HCT116 (cell line): Measurements from ENCODE around the gene NDC80. TPM values are rescaled to one million over a fixed set of nuclear protein-coding genes. Genes with fewer than 3 reads are reported as not detected.

Source experiments
- ATAC-seq: fragments of 200-7000 bp; cut with Tn5 transposase; 2 replicates; pipeline ENCODE4 v1.9.1; 2020; ENCODE audit warnings: mild to moderate bottlenecking, moderate library complexity
- BruUV-seq: library from RNA; stranded (reverse); fragments of 400-500 nt; replicated peaks from 2 replicates; lab custom pipeline; 2021; lab: Mats Ljungman, UMichigan
- CTCF ChIA-PET: fragments of 300-600 bp; sonication (Branson Sonifier 250); formaldehyde crosslinking; loops from one replicate; lab custom pipeline; 2021; ENCODE audit warnings: antibody characterized with exemption; lab: Charles Lee
- POLR2A ChIA-PET: fragments of 300-600, 350-600 bp; sonication (Branson Sonifier 250); formaldehyde crosslinking; loops from one replicate; lab custom pipeline; 2021; ENCODE audit warnings: antibody characterized with exemption; lab: Charles Lee
- RAD21 ChIA-PET, 2 experiments: fragments of 300-600 bp; sonication (Branson Sonifier 250); formaldehyde crosslinking; loops; one replicate each; lab custom pipeline; 2023; ENCODE audit warnings: low total read pairs in 2 of 2; ENCODE audit not compliant: uncharacterized antibody in 2 of 2, unreplicated experiment in 2 of 2, low non-redundant PET in 1 of 2; lab: Charles Lee
- DNase-seq: peaks from one replicate; pipeline ENCODE4 v3.0.0-alpha.2; 2010; ENCODE audit warnings: low read depth, low spot score
- H2AFZ ChIP-seq: fragments of 200-600 bp; shearing (Covaris generic), sonication (generic); 2 replicates; pipeline ENCODE4 v1.6.1; 2017; ENCODE audit warnings: low read depth, mixed run types, mixed read lengths, antibody characterized with exemption, low read length; ENCODE audit not compliant: poor library complexity, severe bottlenecking
- H3K27ac ChIP-seq: 2 replicates; pipeline ENCODE4 v1.5.1; 2012; ENCODE audit warnings: low read depth, low read length
- H3K27me3 ChIP-seq: fragments of 200-600 bp; sonication (generic); 2 replicates; pipeline ENCODE4 v1.6.1; 2016; ENCODE audit warnings: mixed run types, low read length, mixed read lengths; ENCODE audit not compliant: insufficient read depth
- H3K36me3 ChIP-seq, 2 experiments: fragments of 200-500 bp in 1 of 2; fragments of 200-600 bp in 1 of 2; sonication (Bioruptor generic) in 1 of 2; sonication (generic) in 1 of 2; 2 replicates each; pipeline versions ENCODE4 v1.5.1 to v1.6.1; 2014 to 2016; ENCODE audit warnings: low read length in 2 of 2, inconsistent platforms in 1 of 2, mixed read lengths in 1 of 2, mixed run types in 1 of 2; ENCODE audit not compliant: insufficient read depth in 2 of 2, control insufficient read depth in 1 of 2
- H3K4me1 ChIP-seq, 2 experiments: fragments of 200-600 bp in 1 of 2; sonication (generic) in 1 of 2; 2 replicates each; pipeline versions ENCODE4 v1.5.1 to v1.6.1; 2012 to 2017; ENCODE audit warnings: low read length in 2 of 2, inconsistent platforms in 1 of 2, mild to moderate bottlenecking in 1 of 2, mixed read lengths in 1 of 2, mixed run types in 1 of 2, moderate library complexity in 1 of 2; ENCODE audit not compliant: insufficient read depth in 2 of 2, control insufficient read depth in 1 of 2
- H3K4me2 ChIP-seq: fragments of 200-600 bp; sonication (generic); 2 replicates; pipeline ENCODE4 v1.6.1; 2017; ENCODE audit warnings: mixed run types, low read length, mixed read lengths
- H3K4me3 ChIP-seq, 2 experiments: fragments of 200-600 bp in 1 of 2; sonication (generic) in 1 of 2; replicated peaks in 1 of 2; 2 replicates each; pipeline ENCODE4 v1.5.1; 2011 to 2016; ENCODE audit warnings: low read length in 2 of 2, control low read depth in 1 of 2, low read depth in 1 of 2, mild to moderate bottlenecking in 1 of 2, mixed read lengths in 1 of 2, mixed run types in 1 of 2
- H3K79me2 ChIP-seq: fragments of 200-600 bp; sonication (generic); 2 replicates; pipeline ENCODE4 v1.6.1; 2017; ENCODE audit warnings: mild to moderate bottlenecking, mixed run types, low read length, moderate library complexity, mixed read lengths; ENCODE audit not compliant: insufficient read depth
- H3K9ac ChIP-seq: fragments of 200-600 bp; sonication (generic); 2 replicates; pipeline ENCODE4 v1.6.1; 2016; ENCODE audit warnings: low read length, mixed read lengths
- H3K9me2 ChIP-seq: fragments of 200-600 bp; sonication (generic), shearing (Covaris generic); 2 replicates; pipeline ENCODE4 v1.6.1; 2017; ENCODE audit warnings: mixed run types, mild to moderate bottlenecking, moderate library complexity; ENCODE audit not compliant: insufficient read depth
- H3K9me3 ChIP-seq, 2 experiments: fragments of 200-500 bp in 1 of 2; fragments of 200-600 bp in 1 of 2; sonication (Bioruptor generic) in 1 of 2; sonication (generic) in 1 of 2; 2 replicates each; pipeline ENCODE4 v1.6.1; 2014 to 2017; ENCODE audit warnings: low read length in 2 of 2, mixed read lengths in 2 of 2, inconsistent platforms in 1 of 2, low read depth in 1 of 2, mild to moderate bottlenecking in 1 of 2, mixed run types in 1 of 2, moderate library complexity in 1 of 2; ENCODE audit not compliant: control insufficient read depth in 1 of 2, insufficient read depth in 1 of 2
- H4K20me1 ChIP-seq: fragments of 200-600 bp; sonication (generic), shearing (Covaris generic); 2 replicates; pipeline ENCODE4 v1.6.1; 2017; ENCODE audit warnings: mixed run types, mild to moderate bottlenecking, moderate library complexity; ENCODE audit not compliant: insufficient read depth
- CBX3 ChIP-seq: IDR thresholded peaks from 2 replicates; pipeline ENCODE4 v1.6.1; 2012; ENCODE audit warnings: low read depth
- ELF1 ChIP-seq: IDR thresholded peaks from 2 replicates; pipeline ENCODE4 v1.6.1; 2012; ENCODE audit warnings: low read depth, borderline replicate concordance
- EZH2 ChIP-seq: fragments of 200-600 bp; sonication (generic); IDR thresholded peaks from 2 replicates; pipeline ENCODE4 v1.6.1; 2017; ENCODE audit warnings: antibody characterized with exemption, mixed run types
- FOSL1 ChIP-seq: IDR thresholded peaks from 2 replicates; pipeline ENCODE4 v1.6.1; 2012; ENCODE audit warnings: low read depth
- POLR2A ChIP-seq: IDR thresholded peaks from 2 replicates; pipeline ENCODE4 v1.7.0; 2011; ENCODE audit warnings: borderline replicate concordance; ENCODE audit not compliant: insufficient read depth, insufficient read length; ENCODE audit errors: extremely low read depth
- TCF7L2 ChIP-seq: IDR thresholded peaks from 2 replicates; pipeline ENCODE4 v1.7.0; 2011; ENCODE audit warnings: borderline replicate concordance, inconsistent platforms; ENCODE audit not compliant: insufficient read depth, insufficient read length; ENCODE audit errors: extremely low read depth
- ZNF274 ChIP-seq: fragments of 200-500 bp; sonication (Bioruptor generic); IDR thresholded peaks from 2 replicates; pipeline ENCODE4 v1.6.1; 2014; ENCODE audit warnings: mild to moderate bottlenecking, low read depth, low read length, inconsistent platforms
- intact Hi-C: fragments of 100-400 bp; cut with micrococcal nuclease; formaldehyde crosslinking; loops from 2 replicates; pipeline ENCODE4 v1.10.0; 2022
- total RNA-seq: library from RNA; stranded (reverse); gene quantifications from one replicate; pipeline ENCODE4 v1.2.1, GENCODE V29; 2021; ENCODE audit not compliant: unreplicated experiment
- TF ChIP-seq, protein P1 (sequence below): IDR thresholded peaks from 2 replicates; pipeline ENCODE4 v1.6.1; 2012
- TF ChIP-seq, protein P2 (sequence below): IDR thresholded peaks from 2 replicates; pipeline ENCODE4 v1.6.1; 2012

Gene NDC80
- total RNA-seq, 1 experiment from 2014 or later: 46.0 TPM

DNA sequence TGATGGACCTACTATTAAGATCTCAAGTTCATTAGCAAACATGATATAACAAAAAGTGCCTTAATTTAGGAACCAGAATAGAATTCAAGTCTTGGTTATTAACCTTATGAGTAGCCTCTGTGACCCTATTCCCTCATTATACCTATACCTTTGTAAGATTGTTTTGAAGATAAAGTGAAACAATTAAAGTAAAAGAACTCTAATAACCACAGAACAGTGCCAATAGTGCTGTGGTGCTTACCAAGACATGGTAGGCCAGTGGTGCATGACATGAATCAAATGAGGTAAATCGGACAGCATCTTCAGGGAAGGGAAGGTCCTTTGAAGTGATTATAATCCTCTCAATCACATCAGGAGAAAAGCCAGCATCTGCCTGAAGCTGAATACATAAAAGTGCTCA lies 36.5 kb upstream of the NDC80 start:
- H3K4me3 ChIP-seq: no peak overlapping the region
- no peaks in the 10 kb centered on the region for H3K9me2 ChIP-seq
- no peak overlapping the region for H3K4me2 ChIP-seq
- no TSS peak for BruUV-seq
- no peaks in the 10 kb centered on the region for H4K20me1 ChIP-seq
- TF ChIP-seq FOSL1 (no peak), TCF7L2 (no peak), ELF1 (no peak), EZH2 (no peak), POLR2A (no peak), CBX3 (no peak)
- TF ChIP-seq, protein P1, sequence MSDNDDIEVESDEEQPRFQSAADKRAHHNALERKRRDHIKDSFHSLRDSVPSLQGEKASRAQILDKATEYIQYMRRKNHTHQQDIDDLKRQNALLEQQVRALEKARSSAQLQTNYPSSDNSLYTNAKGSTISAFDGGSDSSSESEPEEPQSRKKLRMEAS: no peak
- ChIA-PET POLR2A (no interaction called here), CTCF (no interaction called here), RAD21 (no interaction called here)
- H3K4me1 ChIP-seq: no peaks in the 10 kb centered on the region
- H3K27ac ChIP-seq: no peak overlapping the region
- no peaks in the 10 kb centered on the region for H3K79me2 ChIP-seq
- no peak for ATAC-seq
- no peak overlapping the region for H3K9ac ChIP-seq
- no peak overlapping the region for H2AFZ ChIP-seq
- no peak for DNase-seq
- H3K9me3 ChIP-seq: no peaks in the 10 kb centered on the region
- H3K27me3 ChIP-seq: no peaks in the 10 kb centered on the region
- intact Hi-C loops: no loop called here
- no peaks in the 10 kb centered on the region for H3K36me3 ChIP-seq

DNA sequence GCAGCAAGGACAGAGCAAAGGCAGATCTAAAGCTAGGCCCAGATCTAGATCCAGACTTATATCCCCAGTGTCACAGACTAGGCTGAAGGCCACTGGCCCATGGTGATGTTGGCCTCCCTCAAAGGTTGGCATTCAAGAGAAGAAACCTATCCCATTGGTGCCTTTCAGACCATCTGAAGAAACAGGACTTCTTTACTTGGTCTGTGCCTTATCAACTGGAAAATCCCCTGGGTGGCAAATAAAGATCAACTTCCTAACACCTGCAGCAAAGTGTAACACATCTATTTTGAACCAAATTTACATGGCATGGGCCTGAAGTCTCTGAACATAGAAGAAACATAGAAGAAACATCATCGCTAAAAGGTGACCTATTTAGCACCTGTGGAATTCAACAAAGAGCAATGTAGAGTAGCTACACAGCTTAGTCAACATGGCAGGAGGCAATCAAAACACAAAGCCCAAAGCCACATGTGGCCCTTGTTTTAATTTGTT lies 35.9 kb upstream of the NDC80 start:
- intact Hi-C loops: no loop called here
- DNase-seq: no peak
- ChIA-PET CTCF (no interaction called here), RAD21 (no interaction called here), POLR2A (no interaction called here)
- Histone ChIP-seq H3K4me2 (no peak overlapping the region), H2AFZ (no peak overlapping the region), H3K27ac (no peak overlapping the region), H3K9me2 (no peaks in the 10 kb centered on the region), H3K4me3 (no peak overlapping the region), H3K79me2 (no peaks in the 10 kb centered on the region), H4K20me1 (no peaks in the 10 kb centered on the region), H3K9ac (no peak overlapping the region), H3K4me1 (no peaks in the 10 kb centered on the region), H3K27me3 (no peaks in the 10 kb centered on the region), H3K36me3 (no peaks in the 10 kb centered on the region), H3K9me3 (no peaks in the 10 kb centered on the region)
- BruUV-seq: no TSS peak
- no peak for ATAC-seq
- TF ChIP-seq TCF7L2 (no peak), POLR2A (no peak), ZNF274 (no peak)
- TF ChIP-seq, protein P2, sequence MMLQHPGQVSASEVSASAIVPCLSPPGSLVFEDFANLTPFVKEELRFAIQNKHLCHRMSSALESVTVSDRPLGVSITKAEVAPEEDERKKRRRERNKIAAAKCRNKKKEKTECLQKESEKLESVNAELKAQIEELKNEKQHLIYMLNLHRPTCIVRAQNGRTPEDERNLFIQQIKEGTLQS: no peak
- TF ChIP-seq, protein P1: no peak
